NCI-H1436 (cell line): ENCODE results near the gene VAV3.

Experiments
- DNase-seq: peaks from one replicate; lab custom pipeline; 2025; lab: John Stamatoyannopoulos, UW

Gene VAV3

DNA sequence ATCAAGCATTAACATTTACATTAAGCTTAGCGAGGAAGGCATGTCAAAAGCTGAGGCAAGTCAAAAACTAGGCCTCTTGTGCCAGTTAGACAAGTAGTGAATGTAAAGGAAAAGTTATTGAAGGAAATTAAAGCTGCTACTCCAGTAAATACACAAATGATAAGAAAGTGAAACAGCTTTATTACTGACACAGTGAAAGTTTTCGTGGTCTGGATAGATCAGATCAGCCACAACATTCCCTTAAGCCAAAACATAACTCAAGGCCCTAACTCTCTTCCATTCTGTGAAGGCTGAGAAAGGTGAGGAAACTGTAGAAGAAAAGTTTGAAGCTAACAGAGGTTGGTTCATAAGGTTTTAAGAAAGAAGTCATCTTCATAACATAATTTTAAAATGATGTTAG, 131.9 kb downstream of the VAV3 start:
- no peak for DNase-seq

- no peak for DNase-seq
These were observed 133.1 kb downstream of the VAV3 start for GRCh38 chr1:107831921-107832320.

DNA sequence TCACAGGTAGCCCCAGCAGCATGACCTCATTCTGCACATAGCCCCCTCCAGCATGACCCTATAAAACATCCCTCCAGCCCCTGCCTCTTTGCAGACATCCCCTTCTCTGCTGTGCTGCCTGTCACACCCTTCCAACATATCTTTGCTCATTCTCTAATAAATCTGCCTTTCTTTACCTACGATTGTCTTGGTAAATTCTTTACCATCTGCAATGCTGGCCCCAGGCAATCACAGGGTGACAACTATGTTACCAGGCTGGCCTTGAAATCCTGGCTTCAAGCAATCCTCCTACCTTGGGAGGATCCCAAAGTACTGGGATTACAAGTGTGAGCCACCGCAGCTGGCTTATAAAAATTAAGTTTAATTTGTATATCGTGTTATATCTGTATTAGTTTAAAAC, 134.5 kb downstream of the VAV3 start:
- DNase-seq = no peak

GRCh38 chr1:107830075-107830474, 134.9 kb downstream of the VAV3 start:
- no peak for DNase-seq

GRCh38 chr1:107829036-107829770, 135.8 kb downstream of the VAV3 start:
- DNase-seq = peak; percentile 77

DNA sequence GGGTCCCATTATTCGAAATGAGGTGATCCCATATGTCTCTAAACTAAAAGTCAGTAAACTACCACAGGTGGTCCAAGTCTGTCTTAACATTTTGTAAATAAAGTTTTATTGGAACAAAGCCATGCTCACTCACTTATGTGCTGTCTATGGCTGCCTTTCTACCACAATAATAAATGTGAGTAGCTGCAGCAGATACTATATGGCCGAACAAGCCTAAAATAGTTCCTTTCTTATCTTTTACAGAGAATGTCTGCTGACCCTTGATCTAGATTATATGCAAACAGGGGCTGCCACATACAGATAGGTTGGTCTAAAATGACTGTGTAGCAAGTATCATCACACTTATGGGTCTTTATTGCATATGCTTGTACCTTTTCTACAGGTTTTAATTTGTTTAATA, 140.0 kb downstream of the VAV3 start:
- no peak for DNase-seq

DNA sequence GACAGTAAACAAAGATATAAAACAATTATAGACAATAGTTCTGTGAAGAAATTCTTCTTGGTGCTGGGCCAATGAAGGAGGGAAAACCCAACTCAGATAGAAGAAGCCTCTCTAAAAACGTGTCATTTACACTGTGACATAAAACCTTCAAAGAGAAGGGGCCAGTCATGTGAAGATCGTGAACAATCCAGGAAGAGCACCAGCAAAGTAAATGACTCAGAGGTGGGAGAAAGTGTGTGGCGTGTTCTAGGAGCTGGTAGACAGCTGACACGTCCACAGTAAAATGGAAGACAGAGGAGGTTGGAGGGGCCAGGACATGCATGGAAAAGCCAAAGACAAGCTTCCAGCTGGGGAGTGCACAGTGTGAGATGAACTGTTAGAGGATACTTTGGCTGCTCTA, 143.6 kb downstream of the VAV3 start:
- DNase-seq = no peak

- no peak for DNase-seq
These were observed 144.2 kb downstream of the VAV3 start for GRCh38 chr1:107820801-107821200.

- DNase-seq = no peak
These were observed 147.0 kb downstream of the VAV3 start for GRCh38 chr1:107817935-107818334.

DNA sequence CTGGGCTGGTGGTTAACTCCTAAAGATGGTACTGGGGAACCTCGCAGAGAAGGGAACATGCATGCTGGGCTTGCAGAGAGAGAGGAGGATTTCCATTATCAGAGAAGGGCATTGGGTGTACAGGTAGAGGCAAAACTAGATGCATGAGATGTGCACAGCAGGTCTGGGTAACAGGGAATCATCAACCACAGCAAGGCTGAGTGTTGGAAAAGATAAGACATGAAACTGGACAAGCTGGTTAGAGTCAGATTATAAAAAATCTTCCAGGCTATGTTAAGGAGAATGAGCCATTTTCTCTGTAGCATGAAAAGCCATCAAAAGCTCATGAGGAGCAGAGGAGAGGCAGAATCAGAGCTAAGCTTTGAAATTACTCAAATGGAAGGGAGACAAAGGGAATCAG, 147.8 kb downstream of the VAV3 start:
- no peak for DNase-seq

DNA sequence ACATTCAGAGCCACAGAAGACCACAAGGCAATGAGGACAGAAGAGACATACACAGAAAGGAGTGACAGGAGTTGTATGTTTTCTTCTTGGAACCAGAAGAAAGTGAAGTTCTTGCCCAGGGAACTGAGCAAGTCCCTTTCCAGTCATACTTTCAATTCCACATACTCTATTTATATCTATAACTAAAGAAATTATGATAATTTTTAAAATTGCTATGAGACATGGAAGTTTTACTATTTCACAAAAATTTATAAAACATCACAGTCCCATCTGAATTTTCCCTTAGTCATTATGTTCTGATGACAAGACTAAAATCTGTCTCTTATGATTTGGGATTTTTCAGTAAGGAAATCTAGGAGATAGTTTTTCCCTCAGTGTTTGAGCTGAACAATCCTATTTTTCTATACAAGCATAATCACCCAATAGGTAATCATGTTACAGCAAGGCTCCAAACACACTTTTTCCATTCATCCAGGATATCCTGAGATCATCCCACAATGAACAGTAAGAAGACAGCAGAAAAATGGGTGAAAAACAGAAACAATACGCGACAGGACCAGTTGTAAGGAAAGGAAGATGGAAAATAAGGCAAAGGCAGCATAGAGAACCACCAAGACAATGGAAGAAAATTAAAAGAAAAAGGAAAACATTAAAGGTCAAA, 154.6 kb downstream of the VAV3 start:
- DNase-seq = no peak

GRCh38 chr1:107807855-107808254, 157.1 kb downstream of the VAV3 start:
- DNase-seq = no peak

GRCh38 chr1:107807405-107807804, 157.6 kb downstream of the VAV3 start:
- no peak for DNase-seq

GRCh38 chr1:107806902-107807301, 158.1 kb downstream of the VAV3 start:
- no peak for DNase-seq

DNA sequence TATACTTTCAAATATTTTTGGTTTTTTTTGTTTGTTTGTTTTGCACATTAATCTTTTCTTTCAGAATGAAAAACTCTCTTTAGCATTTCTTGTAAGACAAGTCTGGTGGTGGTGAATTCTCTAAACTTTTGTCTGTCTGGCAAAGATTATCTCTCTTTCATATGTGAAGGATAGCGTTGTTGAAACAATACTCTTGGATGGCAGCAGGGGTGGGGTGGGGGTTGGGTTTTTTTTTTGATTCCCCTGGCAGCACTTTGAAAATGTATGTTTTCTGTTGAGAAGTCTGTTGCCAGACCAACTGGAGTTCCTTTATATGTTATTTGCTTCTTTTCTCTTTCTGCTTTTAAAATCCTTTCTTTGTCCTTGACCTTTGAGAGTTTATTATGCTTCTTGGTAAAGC, 160.2 kb downstream of the VAV3 start:
- DNase-seq = no peak

DNA sequence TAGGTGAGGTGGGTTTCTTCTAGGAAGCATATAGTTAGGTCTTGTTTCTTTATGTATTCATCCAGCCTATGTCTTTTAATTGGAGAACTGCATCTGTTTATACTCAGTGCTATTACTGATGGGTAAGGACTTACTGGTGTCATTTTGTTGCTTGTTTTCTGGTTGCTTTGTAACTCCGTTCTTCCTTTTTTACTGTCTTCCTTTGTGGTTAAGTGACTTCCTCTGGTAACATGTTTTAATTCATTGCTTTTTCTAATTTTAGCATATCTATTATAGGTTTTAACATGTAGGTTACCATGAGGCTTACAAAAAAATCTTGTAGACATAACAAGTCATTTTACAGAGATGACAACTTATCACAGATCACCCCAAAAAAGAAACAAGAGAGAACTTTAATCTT, 160.8 kb downstream of the VAV3 start:
- no peak for DNase-seq

- no peak for DNase-seq
These were observed 161.4 kb downstream of the VAV3 start for GRCh38 chr1:107803579-107803978.

- DNase-seq = no peak
These were observed 162.3 kb downstream of the VAV3 start for GRCh38 chr1:107802654-107803053.

DNA sequence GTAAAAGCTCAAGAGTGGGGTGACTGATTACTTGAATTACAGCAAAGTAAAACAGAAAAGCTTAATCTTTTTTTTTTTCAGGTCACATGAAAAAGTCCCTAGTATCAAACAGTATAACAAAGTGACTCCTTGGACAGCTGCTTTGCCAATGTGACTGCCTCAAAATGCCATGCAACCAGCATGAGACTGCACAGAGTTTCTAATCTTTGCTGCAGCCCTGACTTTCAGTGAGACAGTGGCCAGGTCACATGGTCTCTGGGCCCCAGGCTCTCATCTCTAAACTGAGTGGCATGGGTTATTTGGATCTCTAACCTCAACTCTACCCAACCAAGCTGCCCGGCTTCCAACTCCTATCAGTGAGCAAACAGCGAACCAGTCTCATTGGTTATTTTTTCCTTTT, 169.0 kb downstream of the VAV3 start:
- no peak for DNase-seq

GRCh38 chr1:107795441-107795840, 169.5 kb downstream of the VAV3 start:
- DNase-seq = no peak

- DNase-seq = no peak
These were observed 170.4 kb downstream of the VAV3 start for GRCh38 chr1:107794571-107794970.

- no peak for DNase-seq
These were observed 171.0 kb downstream of the VAV3 start for GRCh38 chr1:107793896-107794453.

DNA sequence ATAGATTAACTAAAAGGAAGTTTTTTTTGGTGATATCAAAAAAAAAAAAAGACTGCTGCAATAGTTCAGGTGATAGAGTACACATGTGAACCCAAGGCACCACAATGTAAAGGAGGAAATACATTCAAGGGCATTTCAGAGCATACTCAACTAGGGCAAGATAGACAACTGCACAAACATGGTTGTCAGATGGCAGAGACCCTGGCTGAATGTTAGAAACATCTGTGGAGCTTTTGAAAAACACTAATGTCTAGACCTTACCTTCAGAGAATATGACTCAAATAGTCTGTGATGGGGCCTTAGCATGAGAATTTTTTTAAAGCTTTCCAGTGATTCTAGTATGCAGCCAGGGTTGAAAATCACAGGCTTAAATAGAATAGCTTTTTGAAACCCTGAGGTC, 173.6 kb downstream of the VAV3 start:
- no peak for DNase-seq
